NB4 (cell line): Measurements from ENCODE around the gene TMPRSS11B.

Source experiments
- DNase-seq: peaks from one replicate; pipeline ENCODE4 v3.0.0; 2010; ENCODE audit warnings: low read depth
- H3K4me3 ChIP-seq: one replicate; pipeline ENCODE4 v1.5.1; 2011; ENCODE audit warnings: mild to moderate bottlenecking, low read depth, low read length, moderate library complexity
- CTCF ChIP-seq: IDR thresholded peaks from one replicate; pipeline ENCODE4 v1.5.1; 2012; ENCODE audit warnings: low read depth, low read length
- MAX ChIP-seq: IDR thresholded peaks from 2 replicates; pipeline ENCODE4 v1.6.1; 2011; ENCODE audit warnings: low read depth, low read length
- MYC ChIP-seq: IDR thresholded peaks from 2 replicates; pipeline ENCODE4 v1.6.1; 2011; ENCODE audit warnings: low read depth, low read length
- POLR2A ChIP-seq: IDR thresholded peaks from 2 replicates; pipeline ENCODE4 v1.6.1; 2011; ENCODE audit warnings: mild to moderate bottlenecking; ENCODE audit not compliant: insufficient read length; ENCODE audit errors: extremely low read depth

TMPRSS11B gene

GRCh38 chr4:68278029-68278428 lies 32.5 kb upstream of the TMPRSS11B start:
- no peak for DNase-seq
- no peak for TF ChIP-seq MAX
- no peak for TF ChIP-seq CTCF
- no peak for TF ChIP-seq POLR2A
- no peak for TF ChIP-seq MYC
- no peak overlapping the region for H3K4me3 ChIP-seq

GRCh38 chr4:68277627-68278026 lies 32.1 kb upstream of the TMPRSS11B start:
- no peak overlapping the region for H3K4me3 ChIP-seq
- DNase-seq, result no peak
- no peak for TF ChIP-seq MAX
- no peak for TF ChIP-seq MYC

GRCh38 chr4:68272860-68273259 lies 27.4 kb upstream of the TMPRSS11B start:
- TF ChIP-seq MAX (no peak), POLR2A (no peak), CTCF (no peak), MYC (no peak)
- no peak for DNase-seq
- H3K4me3 ChIP-seq, result no peak overlapping the region

GRCh38 chr4:68272380-68272779 lies 26.9 kb upstream of the TMPRSS11B start:
- DNase-seq, result no peak
- H3K4me3 ChIP-seq, result no peak overlapping the region
- TF ChIP-seq CTCF (no peak), POLR2A (no peak), MYC (no peak)

- TF ChIP-seq MYC (no peak), MAX (no peak), CTCF (peak; percentile 37), POLR2A (no peak)
- H3K4me3 ChIP-seq, result no peak overlapping the region
- peak; percentile 41 for DNase-seq
Observed at GRCh38 chr4:68271851-68272357, 26.4 kb upstream of the TMPRSS11B start.

- TF ChIP-seq MYC (no peak), POLR2A (no peak), CTCF (no peak), MAX (no peak)
- DNase-seq, result no peak
- no peak overlapping the region for H3K4me3 ChIP-seq
Observed at GRCh38 chr4:68267433-68267944, 22.0 kb upstream of the TMPRSS11B start.
